Measurements from ENCODE around the gene ANO8. TPM values are rescaled to one million over a fixed set of nuclear protein-coding genes. Genes with fewer than 3 reads are reported as not detected.

ANO8 gene
- total and polyA plus RNA-seq, 2 donors (not counting 1 experiment from before 2014, with no cell fraction given): 3.0 to 5.2 TPM

DNA sequence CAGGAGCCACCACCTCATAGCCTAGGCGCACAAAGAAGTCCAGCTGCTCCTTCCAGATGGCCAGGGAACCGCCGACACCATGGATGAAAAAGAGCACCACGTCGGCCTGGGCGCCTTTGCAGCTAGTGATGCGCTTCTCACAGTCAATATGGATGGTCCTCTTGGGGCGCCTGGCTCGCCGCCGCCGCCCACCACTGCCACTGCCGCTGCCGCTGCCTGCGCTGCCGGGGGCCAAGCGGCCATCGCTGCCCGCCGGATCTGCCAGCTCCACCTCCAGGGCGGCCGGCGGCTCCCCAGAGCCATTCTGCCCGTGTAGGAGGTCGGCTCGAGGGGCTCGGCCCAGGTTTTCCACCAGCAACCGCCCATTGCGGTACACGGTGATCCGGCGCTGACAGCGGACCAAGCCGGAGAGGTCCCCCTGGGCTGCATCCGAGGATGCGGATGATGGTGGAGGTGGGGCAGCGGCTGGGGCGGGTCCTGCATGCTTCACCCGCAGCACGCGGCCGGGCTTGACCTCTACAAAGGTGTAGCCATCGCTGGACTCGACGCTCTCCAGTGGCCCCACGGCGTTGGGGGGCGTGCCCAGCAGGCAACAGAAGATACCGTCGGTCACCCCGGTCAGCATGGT lies 33.5 kb downstream of the ANO8 start:
- TF ChIP-seq, protein P1, sequence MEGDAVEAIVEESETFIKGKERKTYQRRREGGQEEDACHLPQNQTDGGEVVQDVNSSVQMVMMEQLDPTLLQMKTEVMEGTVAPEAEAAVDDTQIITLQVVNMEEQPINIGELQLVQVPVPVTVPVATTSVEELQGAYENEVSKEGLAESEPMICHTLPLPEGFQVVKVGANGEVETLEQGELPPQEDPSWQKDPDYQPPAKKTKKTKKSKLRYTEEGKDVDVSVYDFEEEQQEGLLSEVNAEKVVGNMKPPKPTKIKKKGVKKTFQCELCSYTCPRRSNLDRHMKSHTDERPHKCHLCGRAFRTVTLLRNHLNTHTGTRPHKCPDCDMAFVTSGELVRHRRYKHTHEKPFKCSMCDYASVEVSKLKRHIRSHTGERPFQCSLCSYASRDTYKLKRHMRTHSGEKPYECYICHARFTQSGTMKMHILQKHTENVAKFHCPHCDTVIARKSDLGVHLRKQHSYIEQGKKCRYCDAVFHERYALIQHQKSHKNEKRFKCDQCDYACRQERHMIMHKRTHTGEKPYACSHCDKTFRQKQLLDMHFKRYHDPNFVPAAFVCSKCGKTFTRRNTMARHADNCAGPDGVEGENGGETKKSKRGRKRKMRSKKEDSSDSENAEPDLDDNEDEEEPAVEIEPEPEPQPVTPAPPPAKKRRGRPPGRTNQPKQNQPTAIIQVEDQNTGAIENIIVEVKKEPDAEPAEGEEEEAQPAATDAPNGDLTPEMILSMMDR (IDR thresholded peaks at IDR 0.05): no peak
- TF ChIP-seq EZH2 (IDR thresholded peaks at IDR 0.05; ENCODE audit: borderline replicate concordance, insufficient read depth, low read depth, low read length, poor library complexity, severe bottlenecking): no peak
- ChIA-PET CTCF (no interaction called here), POLR2A (no interaction called here)
- peak; percentile 17 for DNase-seq
- no peaks in the 10 kb centered on the region for H4K20me1 ChIP-seq (ENCODE audit: control insufficient read depth, insufficient read depth, low read length, poor library complexity, severe bottlenecking)
- intact Hi-C loops (cut with micrococcal nuclease): loop anchor here (10.0 kb wide), 1 partner anchor 406 kb away; no protein-coding TSS in a partner anchor
- H3K4me3 Mint-ChIP-seq: no peak overlapping the region
- WGBS (ENCODE audit: insufficient coverage): 97% methylated on average over 51 of the region's 51 CpGs
- no peaks in the 10 kb centered on the region for H3K36me3 ChIP-seq (replicated peaks in 1 of 2; ENCODE audit: control extremely low read depth in 1 of 2, control insufficient read depth in 1 of 2, extremely low read depth in 1 of 2, insufficient read depth in 2 of 2, low read length in 1 of 2)
- H3K27me3 ChIP-seq (replicated peaks in 1 of 4; ENCODE audit: control extremely low read depth in 1 of 4, control insufficient read depth in 3 of 4, insufficient read depth in 4 of 4, low read length in 3 of 4): no peaks in the 10 kb centered on the region
- H3K27me3 Mint-ChIP-seq: no peaks in the 10 kb centered on the region
- H3K4me1 Mint-ChIP-seq: peaks cover 31% of the 10 kb centered on the region
- no peak overlapping the region for H3K27ac Mint-ChIP-seq
- H2AFZ ChIP-seq (ENCODE audit: insufficient read depth, low read depth, low read length, poor library complexity, severe bottlenecking): no peak overlapping the region
- H3K4me1 ChIP-seq (ENCODE audit: control insufficient read depth in 2 of 2, insufficient read depth in 2 of 2, low read length in 2 of 2): peaks cover 24 to 32% of the 10 kb centered on the region in 2 donors
- no peaks in the 10 kb centered on the region for H3K9me3 Mint-ChIP-seq (ENCODE audit: insufficient read depth)
- H3K9me3 ChIP-seq (ENCODE audit: control extremely low read depth in 1 of 3, control insufficient read depth in 2 of 3, insufficient read depth in 1 of 3, low read length in 2 of 3): peaks cover 0 to 6% (median 0%) of the 10 kb centered on the region in 3 donors
- no peak overlapping the region for H3K4me2 ChIP-seq (replicated peaks; ENCODE audit: low read depth, low read length, poor library complexity, severe bottlenecking)
- H3K27ac ChIP-seq (ENCODE audit: low read length in 2 of 2): no peak overlapping the region
- peaks cover 12% of the 10 kb centered on the region for H3K79me2 ChIP-seq (ENCODE audit: control insufficient read depth, insufficient read depth, low read length)
- ATAC-seq (ENCODE audit: low read depth): no peak
- no peak overlapping the region for H3K9ac ChIP-seq (ENCODE audit: low read length)
- H3K4me3 ChIP-seq (ENCODE audit: control extremely low read depth in 1 of 5, extremely low read depth in 1 of 5, insufficient read depth in 1 of 5, low read depth in 2 of 5, low read length in 4 of 5): no peak overlapping the region

- Histone ChIP-seq H3K9me3 (ENCODE audit: control extremely low read depth in 1 of 3, control insufficient read depth in 2 of 3, insufficient read depth in 1 of 3, low read length in 2 of 3) (peaks cover 0 to 13% (median 0%) of the 10 kb centered on the region in 3 donors), H3K79me2 (ENCODE audit: control insufficient read depth, insufficient read depth, low read length) (peaks cover 1% of the 10 kb centered on the region), H4K20me1 (ENCODE audit: control insufficient read depth, insufficient read depth, low read length, poor library complexity, severe bottlenecking) (no peaks in the 10 kb centered on the region), H2AFZ (ENCODE audit: insufficient read depth, low read depth, low read length, poor library complexity, severe bottlenecking) (no peak overlapping the region), H3K4me2 (replicated peaks; ENCODE audit: low read depth, low read length, poor library complexity, severe bottlenecking) (no peak overlapping the region), H3K27ac (ENCODE audit: low read length in 2 of 2) (no peak overlapping the region), H3K4me3 (ENCODE audit: control extremely low read depth in 1 of 5, extremely low read depth in 1 of 5, insufficient read depth in 1 of 5, low read depth in 2 of 5, low read length in 4 of 5) (no peak overlapping the region), H3K36me3 (replicated peaks in 1 of 2; ENCODE audit: control extremely low read depth in 1 of 2, control insufficient read depth in 1 of 2, extremely low read depth in 1 of 2, insufficient read depth in 2 of 2, low read length in 1 of 2) (no peaks in the 10 kb centered on the region), H3K27me3 (replicated peaks in 1 of 4; ENCODE audit: control extremely low read depth in 1 of 4, control insufficient read depth in 3 of 4, insufficient read depth in 4 of 4, low read length in 3 of 4) (no peaks in the 10 kb centered on the region), H3K9ac (ENCODE audit: low read length) (no peak overlapping the region), H3K4me1 (ENCODE audit: control insufficient read depth in 2 of 2, insufficient read depth in 2 of 2, low read length in 2 of 2) (peaks cover 0 to 7% of the 10 kb centered on the region in 2 donors)
- WGBS (ENCODE audit: insufficient coverage): 98% methylated on average over 5 of the region's 6 CpGs
- no peak for TF ChIP-seq EZH2 (IDR thresholded peaks at IDR 0.05; ENCODE audit: borderline replicate concordance, insufficient read depth, low read depth, low read length, poor library complexity, severe bottlenecking)
- TF ChIP-seq, protein P1 (IDR thresholded peaks at IDR 0.05): no peak
- Mint-ChIP-seq H3K4me3 (no peak overlapping the region), H3K27ac (no peak overlapping the region), H3K9me3 (ENCODE audit: insufficient read depth) (no peaks in the 10 kb centered on the region), H3K27me3 (no peaks in the 10 kb centered on the region), H3K4me1 (peaks cover 8% of the 10 kb centered on the region)
- intact Hi-C loops (cut with micrococcal nuclease): no loop called here
- DNase-seq (no peak), ATAC-seq (ENCODE audit: low read depth) (no peak)
- CTCF ChIA-PET: interaction anchor here (1.5 to 2.0 kb wide), 2 partner anchors 14 to 88 kb away, joined by 6 to 10 read pairs; no protein-coding TSS in a partner anchor
- POLR2A ChIA-PET: no interaction called here
Observed at GRCh38 chr19:17296976-17297375, 37.7 kb downstream of the ANO8 start.

All from B cell (primary cell).